ENCODE measurements around the gene AP1M2.

DNA sequence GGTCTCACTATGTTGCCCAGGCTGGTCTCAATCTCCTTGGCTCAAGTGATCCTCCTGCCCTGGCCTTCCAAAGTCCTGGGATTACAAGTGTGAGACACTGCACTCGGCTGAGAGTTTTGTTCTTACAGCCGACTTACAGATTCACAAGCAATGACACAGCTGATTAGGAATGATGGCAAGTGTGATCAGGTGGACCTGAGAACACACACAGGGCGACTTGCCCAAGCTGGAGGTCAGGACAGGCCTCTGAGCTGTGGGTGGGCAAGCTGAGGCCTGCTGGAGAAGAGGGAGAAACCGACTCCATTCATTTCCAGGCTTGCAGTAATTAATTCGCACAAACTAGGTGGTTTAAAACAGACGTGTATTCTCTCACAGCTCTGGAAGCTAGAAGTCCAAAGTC, 51.5 kb downstream of the AP1M2 start:
- TF ChIP-seq, protein P1, sequence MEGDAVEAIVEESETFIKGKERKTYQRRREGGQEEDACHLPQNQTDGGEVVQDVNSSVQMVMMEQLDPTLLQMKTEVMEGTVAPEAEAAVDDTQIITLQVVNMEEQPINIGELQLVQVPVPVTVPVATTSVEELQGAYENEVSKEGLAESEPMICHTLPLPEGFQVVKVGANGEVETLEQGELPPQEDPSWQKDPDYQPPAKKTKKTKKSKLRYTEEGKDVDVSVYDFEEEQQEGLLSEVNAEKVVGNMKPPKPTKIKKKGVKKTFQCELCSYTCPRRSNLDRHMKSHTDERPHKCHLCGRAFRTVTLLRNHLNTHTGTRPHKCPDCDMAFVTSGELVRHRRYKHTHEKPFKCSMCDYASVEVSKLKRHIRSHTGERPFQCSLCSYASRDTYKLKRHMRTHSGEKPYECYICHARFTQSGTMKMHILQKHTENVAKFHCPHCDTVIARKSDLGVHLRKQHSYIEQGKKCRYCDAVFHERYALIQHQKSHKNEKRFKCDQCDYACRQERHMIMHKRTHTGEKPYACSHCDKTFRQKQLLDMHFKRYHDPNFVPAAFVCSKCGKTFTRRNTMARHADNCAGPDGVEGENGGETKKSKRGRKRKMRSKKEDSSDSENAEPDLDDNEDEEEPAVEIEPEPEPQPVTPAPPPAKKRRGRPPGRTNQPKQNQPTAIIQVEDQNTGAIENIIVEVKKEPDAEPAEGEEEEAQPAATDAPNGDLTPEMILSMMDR (IDR thresholded peaks at IDR 0.05), result no peak
- TF ChIP-seq TCF7L2 (IDR thresholded peaks at IDR 0.05; ENCODE audit: low read depth, low read length) (no peak), POLR2AphosphoS5 (IDR thresholded peaks at IDR 0.05; ENCODE audit: low read depth, low read length) (no peak), SIN3A (IDR thresholded peaks at IDR 0.05; ENCODE audit: borderline replicate concordance, insufficient read depth, low read depth, low read length) (no peak)
- TF ChIP-seq, protein P2, sequence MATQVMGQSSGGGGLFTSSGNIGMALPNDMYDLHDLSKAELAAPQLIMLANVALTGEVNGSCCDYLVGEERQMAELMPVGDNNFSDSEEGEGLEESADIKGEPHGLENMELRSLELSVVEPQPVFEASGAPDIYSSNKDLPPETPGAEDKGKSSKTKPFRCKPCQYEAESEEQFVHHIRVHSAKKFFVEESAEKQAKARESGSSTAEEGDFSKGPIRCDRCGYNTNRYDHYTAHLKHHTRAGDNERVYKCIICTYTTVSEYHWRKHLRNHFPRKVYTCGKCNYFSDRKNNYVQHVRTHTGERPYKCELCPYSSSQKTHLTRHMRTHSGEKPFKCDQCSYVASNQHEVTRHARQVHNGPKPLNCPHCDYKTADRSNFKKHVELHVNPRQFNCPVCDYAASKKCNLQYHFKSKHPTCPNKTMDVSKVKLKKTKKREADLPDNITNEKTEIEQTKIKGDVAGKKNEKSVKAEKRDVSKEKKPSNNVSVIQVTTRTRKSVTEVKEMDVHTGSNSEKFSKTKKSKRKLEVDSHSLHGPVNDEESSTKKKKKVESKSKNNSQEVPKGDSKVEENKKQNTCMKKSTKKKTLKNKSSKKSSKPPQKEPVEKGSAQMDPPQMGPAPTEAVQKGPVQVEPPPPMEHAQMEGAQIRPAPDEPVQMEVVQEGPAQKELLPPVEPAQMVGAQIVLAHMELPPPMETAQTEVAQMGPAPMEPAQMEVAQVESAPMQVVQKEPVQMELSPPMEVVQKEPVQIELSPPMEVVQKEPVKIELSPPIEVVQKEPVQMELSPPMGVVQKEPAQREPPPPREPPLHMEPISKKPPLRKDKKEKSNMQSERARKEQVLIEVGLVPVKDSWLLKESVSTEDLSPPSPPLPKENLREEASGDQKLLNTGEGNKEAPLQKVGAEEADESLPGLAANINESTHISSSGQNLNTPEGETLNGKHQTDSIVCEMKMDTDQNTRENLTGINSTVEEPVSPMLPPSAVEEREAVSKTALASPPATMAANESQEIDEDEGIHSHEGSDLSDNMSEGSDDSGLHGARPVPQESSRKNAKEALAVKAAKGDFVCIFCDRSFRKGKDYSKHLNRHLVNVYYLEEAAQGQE (IDR thresholded peaks at IDR 0.05; ENCODE audit: insufficient read depth in 1 of 2, low read depth in 2 of 2, low read length in 1 of 2), result no peak
